HepG2 (cell line): ENCODE data around the gene BRI3BP. TPM values are rescaled to one million over a fixed set of nuclear protein-coding genes. Genes with fewer than 3 reads are reported as not detected.

Source experiments
- ATAC-seq: fragments of 200-7000 bp; cut with Tn5 transposase; 3 replicates; pipeline ENCODE4 v1.9.1; 2020; ENCODE audit warnings: mild to moderate bottlenecking, moderate library complexity
- BruUV-seq: library from RNA; stranded (reverse); fragments of 400-500 nt; replicated peaks from 2 replicates; lab custom pipeline; 2021; lab: Mats Ljungman, UMichigan
- CTCF ChIA-PET: fragments of 300-600 bp; formaldehyde crosslinking; extraction: SDS; loops from one replicate; lab custom pipeline; 2021; ENCODE audit warnings: low total read pairs, inconsistent platforms, low intra/inter-chr PET ratio; lab: Yijun Ruan, JAX
- POLR2A ChIA-PET: fragments of 350-600 bp; sonication (Branson Sonifier 250); formaldehyde crosslinking; loops from one replicate; lab custom pipeline; 2020; ENCODE audit warnings: antibody characterized with exemption, inconsistent platforms; lab: Yijun Ruan, JAX
- DNase-seq: peaks from one replicate; pipeline ENCODE4 v3.0.0-alpha.2; 2015; ENCODE audit warnings: low spot score
- FAIRE-seq: peaks from 3 replicates; lab custom pipeline; 2011; peaks lifted over from hg19 to GRCh38; lab: Jason Lieb, UNC
- H2AFZ ChIP-seq: one replicate; pipeline ENCODE4 v1.6.1; 2011; ENCODE audit warnings: low read length, inconsistent platforms
- H3K27ac ChIP-seq: fragments of 300-600 bp; 3 replicates; pipeline ENCODE4 v1.8.0; 2011; ENCODE audit warnings: mixed run types, mild to moderate bottlenecking, mixed read lengths, low read length, inconsistent platforms; ENCODE audit not compliant: insufficient read depth; ENCODE audit errors: extremely low read length
- H3K27me3 ChIP-seq, 2 experiments: fragments of 200-600 bp in 1 of 2; 2 replicates in 1 of 2; 3 replicates in 1 of 2; pipeline versions ENCODE4 v1.6.0 to v1.8.0; 2011; ENCODE audit warnings: low read length in 2 of 2, mild to moderate bottlenecking in 2 of 2, moderate library complexity in 2 of 2, inconsistent platforms in 1 of 2; ENCODE audit not compliant: insufficient read depth in 2 of 2, control insufficient read depth in 1 of 2
- H3K36me3 ChIP-seq, 2 experiments: fragments of 200-600 bp in 1 of 2; replicated peaks in 1 of 2; 2 replicates in 1 of 2; 3 replicates in 1 of 2; pipeline versions ENCODE4 v1.5.1 to v1.8.0; 2011; ENCODE audit warnings: low read length in 2 of 2, inconsistent platforms in 1 of 2; ENCODE audit not compliant: insufficient read depth in 2 of 2, control insufficient read depth in 1 of 2
- H3K4me1 ChIP-seq: 2 replicates; pipeline ENCODE4 v1.5.1; 2012; ENCODE audit warnings: low read length, inconsistent platforms; ENCODE audit not compliant: insufficient read depth
- H3K4me2 ChIP-seq: 2 replicates; pipeline ENCODE4 v1.6.0; 2011; ENCODE audit warnings: low read depth, low read length, inconsistent platforms
- H3K4me3 ChIP-seq, 3 experiments: fragments of 200-600 bp in 1 of 3; sonication (generic), shearing (Covaris generic) in 1 of 3; replicated peaks in 1 of 3; 2 replicates each; pipeline ENCODE4 v1.5.1; 2011 to 2016; ENCODE audit warnings: low read length in 3 of 3, inconsistent platforms in 2 of 3, low read depth in 2 of 3, mild to moderate bottlenecking in 2 of 3, control low read depth in 1 of 3, mixed read lengths in 1 of 3; ENCODE audit not compliant: insufficient read depth in 1 of 3
- H3K79me2 ChIP-seq: one replicate; pipeline ENCODE4 v1.6.1; 2011; ENCODE audit warnings: low read length, inconsistent platforms; ENCODE audit not compliant: insufficient read depth
- H3K9ac ChIP-seq: 2 replicates; pipeline ENCODE4 v1.6.0; 2011; ENCODE audit warnings: mild to moderate bottlenecking, low read depth, low read length, inconsistent platforms; ENCODE audit not compliant: insufficient read depth
- H3K9me3 ChIP-seq: 2 replicates; pipeline ENCODE4 v1.5.1; 2012; ENCODE audit warnings: mild to moderate bottlenecking, low read length
- H4K20me1 ChIP-seq: 2 replicates; pipeline ENCODE4 v1.6.0; 2011; ENCODE audit warnings: inconsistent platforms, mild to moderate bottlenecking, low read length, moderate library complexity; ENCODE audit not compliant: insufficient read depth
- ASH2L ChIP-seq: fragments of 300-600, 200-600 bp; sonication (generic); IDR thresholded peaks from 2 replicates; pipeline ENCODE4 v1.7.0; 2017; ENCODE audit warnings: low read depth, mild to moderate bottlenecking, moderate library complexity, mixed read lengths, low read length; ENCODE audit not compliant: insufficient read length
- HOXA7 ChIP-seq: sonication (generic); formaldehyde crosslinking; IDR thresholded peaks from 2 replicates; pipeline ENCODE4 v1.8.1; 2022; ENCODE audit warnings: mild to moderate bottlenecking, missing genetic modification reagents, moderate library complexity
- RBAK ChIP-seq: sonication (generic); formaldehyde crosslinking; IDR thresholded peaks from 2 replicates; pipeline ENCODE4 v1.5.1; 2020; ENCODE audit warnings: mild to moderate bottlenecking, missing genetic modification reagents
- SAP130 ChIP-seq: IDR thresholded peaks from 2 replicates; pipeline ENCODE4 v1.6.1; 2016; ENCODE audit warnings: low read depth
- ZNF644 ChIP-seq: IDR thresholded peaks from 2 replicates; pipeline ENCODE4 v1.6.1; 2016; ENCODE audit warnings: low read depth
- ZNF652 ChIP-seq: IDR thresholded peaks from 2 replicates; pipeline ENCODE4 v1.6.1; 2016; ENCODE audit warnings: low read depth, borderline replicate concordance
- WGBS: methylation state at CpG from one replicate; pipeline ENCODE4 v1.1.6; 2017; ENCODE audit warnings: low lambda C conversion rate; 5-methylcytosine and 5-hydroxymethylcytosine counted together
- in situ Hi-C: cut with HindIII; loops from 2 replicates; pipeline ENCODE4 v1.10.0; 2017; ENCODE audit warnings: low pct_unique_long_range_greater_than_20kb; ENCODE audit not compliant: extremely low pct_ligation_motif_present
- intact Hi-C: fragments of 100-400 bp; cut with micrococcal nuclease; formaldehyde crosslinking; loops from one replicate; pipeline ENCODE4 v1.10.0; 2022; ENCODE audit not compliant: unreplicated experiment
- polyA plus RNA-seq, 8 experiments: library from polyadenylated mRNA; depleted of rRNA in 3 of 8; stranded (reverse) in 7 of 8; unstranded in 1 of 8; fragments of >200 nt; fragmentation: Illumina TruSeq in 4 of 8; extraction: Trizol in 4 of 8; gene quantifications; 2 replicates each; pipeline versions ENCODE4 v1.2.1 to v1.2.3, GENCODE V29; 2011 to 2016; ENCODE audit warnings: low read depth in 4 of 8, missing spikeins in 1 of 8, mixed read lengths in 1 of 8; ENCODE audit not compliant: insufficient read depth in 1 of 8
- total RNA-seq, 5 experiments: library from RNA; depleted of rRNA; stranded (reverse); fragments of >200 nt; fragmentation: Illumina TruSeq; extraction: Trizol; gene quantifications; 2 replicates each; pipeline ENCODE4 v1.2.3, GENCODE V29; 2016; ENCODE audit warnings: low read depth in 1 of 5
- TF ChIP-seq, protein P1 (sequence below): sonication (generic); formaldehyde crosslinking; IDR thresholded peaks from 2 replicates; pipeline ENCODE4 v1.4.0; 2020; ENCODE audit warnings: missing genetic modification reagents
- TF ChIP-seq, protein P2 (sequence below): sonication (generic); formaldehyde crosslinking; IDR thresholded peaks from 2 replicates; pipeline ENCODE4 v1.5.0; 2020; ENCODE audit warnings: mild to moderate bottlenecking, missing genetic modification reagents

The BRI3BP gene
- total and polyA plus RNA-seq, 2 of the 13 experiments (the other 11 are each of a cell fraction or from before 2014, with no cell fraction given), result 7.5 to 21.1 TPM

DNA sequence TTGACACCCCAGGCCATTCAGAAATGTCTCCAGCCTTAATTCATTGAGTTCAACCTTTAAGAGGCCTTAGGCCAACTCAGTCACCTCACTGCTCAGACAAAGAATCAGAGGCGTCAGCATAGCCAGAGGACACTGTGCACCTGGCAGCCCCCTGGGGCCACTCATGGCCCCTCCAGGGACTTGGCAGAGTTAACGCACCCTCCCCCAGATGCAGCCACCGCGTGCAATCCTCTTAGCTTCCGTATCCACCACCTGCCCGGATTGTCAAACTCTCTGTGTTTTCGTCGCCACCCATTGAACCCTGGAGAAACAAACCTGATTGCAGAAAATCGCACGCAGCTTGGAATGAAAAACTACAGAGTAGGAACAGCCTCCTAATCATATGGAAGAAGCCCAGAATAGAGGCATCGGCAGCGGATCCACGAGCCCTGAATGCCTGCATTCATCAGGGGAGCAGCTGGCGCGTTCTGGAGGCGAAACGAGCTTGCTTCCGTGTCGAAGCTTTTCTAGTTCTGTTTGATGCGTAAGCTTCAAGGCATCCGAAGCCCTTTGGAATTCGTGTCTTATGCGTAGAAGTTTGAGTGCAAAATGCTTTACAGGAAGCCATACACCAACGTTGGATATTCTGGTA, 22.4 kb downstream of the BRI3BP start:
- Histone ChIP-seq H3K79me2 (peaks cover 4% of the 10 kb centered on the region), H2AFZ (no peak overlapping the region), H3K27me3 (no peaks in the 10 kb centered on the region), H3K4me2 (no peak overlapping the region), H3K36me3 (peaks cover 21 to 56% of the 10 kb centered on the region in 2 experiments), H3K27ac (no peak overlapping the region), H4K20me1 (no peaks in the 10 kb centered on the region; the same call in 1 of the 2 replicates), H3K9ac (no peak overlapping the region), H3K4me3 (no peak overlapping the region), H3K4me1 (no peaks in the 10 kb centered on the region), H3K9me3 (no peaks in the 10 kb centered on the region)
- TSS peak; percentile 40 for BruUV-seq
- no peak for DNase-seq
- ChIA-PET CTCF (no interaction called here), POLR2A (no interaction called here)
- in situ Hi-C loops (no loop called here), intact Hi-C loops (no loop called here)
- TF ChIP-seq ZNF644 (CRISPR knock-in tag) (no peak), ZNF652 (no peak), SAP130 (CRISPR knock-in tag) (no peak), RBAK (CRISPR knock-in tag) (no peak), HOXA7 (CRISPR knock-in tag) (no peak), ASH2L (no peak)
- TF ChIP-seq, protein P1, sequence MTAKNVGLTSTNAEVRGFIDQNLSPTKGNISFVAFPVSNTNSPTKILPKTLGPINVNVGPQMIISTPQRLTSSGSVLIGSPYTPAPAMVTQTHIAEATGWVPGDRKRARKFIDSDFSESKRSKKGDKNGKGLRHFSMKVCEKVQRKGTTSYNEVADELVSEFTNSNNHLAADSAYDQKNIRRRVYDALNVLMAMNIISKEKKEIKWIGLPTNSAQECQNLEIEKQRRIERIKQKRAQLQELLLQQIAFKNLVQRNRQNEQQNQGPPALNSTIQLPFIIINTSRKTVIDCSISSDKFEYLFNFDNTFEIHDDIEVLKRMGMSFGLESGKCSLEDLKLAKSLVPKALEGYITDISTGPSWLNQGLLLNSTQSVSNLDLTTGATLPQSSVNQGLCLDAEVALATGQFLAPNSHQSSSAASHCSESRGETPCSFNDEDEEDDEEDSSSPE, result no peak
- TF ChIP-seq, protein P2, sequence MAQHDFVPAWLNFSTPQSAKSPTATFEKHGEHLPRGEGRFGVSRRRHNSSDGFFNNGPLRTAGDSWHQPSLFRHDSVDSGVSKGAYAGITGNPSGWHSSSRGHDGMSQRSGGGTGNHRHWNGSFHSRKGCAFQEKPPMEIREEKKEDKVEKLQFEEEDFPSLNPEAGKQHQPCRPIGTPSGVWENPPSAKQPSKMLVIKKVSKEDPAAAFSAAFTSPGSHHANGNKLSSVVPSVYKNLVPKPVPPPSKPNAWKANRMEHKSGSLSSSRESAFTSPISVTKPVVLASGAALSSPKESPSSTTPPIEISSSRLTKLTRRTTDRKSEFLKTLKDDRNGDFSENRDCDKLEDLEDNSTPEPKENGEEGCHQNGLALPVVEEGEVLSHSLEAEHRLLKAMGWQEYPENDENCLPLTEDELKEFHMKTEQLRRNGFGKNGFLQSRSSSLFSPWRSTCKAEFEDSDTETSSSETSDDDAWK (CRISPR knock-in tag), result no peak
- no peak for ATAC-seq
- 96% methylated on average over 24 of the region's 24 CpGs for WGBS
- no peak for FAIRE-seq
